ENCODE results near the gene GARIN5A.

Gene GARIN5A

DNA sequence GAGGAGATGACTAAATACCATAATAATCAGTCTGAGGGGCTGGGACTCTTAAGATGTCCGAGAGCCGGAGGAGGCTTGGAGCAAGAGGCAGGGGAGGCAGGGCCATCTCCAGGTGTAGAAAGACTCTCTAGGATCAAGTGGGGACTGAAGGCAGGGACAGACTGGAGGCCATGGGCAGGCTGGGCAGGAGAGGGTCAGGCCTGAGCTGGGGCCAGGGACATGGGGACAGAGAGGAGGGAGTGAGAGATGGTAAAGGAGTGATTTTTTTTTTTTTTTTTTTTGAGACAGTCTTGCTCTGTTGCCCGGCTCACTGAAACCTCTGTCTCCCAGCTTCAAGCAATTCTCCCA lies 32.2 kb upstream of the GARIN5A start:
- DNase-seq (ENCODE audit: low spot score), result no peak

DNA sequence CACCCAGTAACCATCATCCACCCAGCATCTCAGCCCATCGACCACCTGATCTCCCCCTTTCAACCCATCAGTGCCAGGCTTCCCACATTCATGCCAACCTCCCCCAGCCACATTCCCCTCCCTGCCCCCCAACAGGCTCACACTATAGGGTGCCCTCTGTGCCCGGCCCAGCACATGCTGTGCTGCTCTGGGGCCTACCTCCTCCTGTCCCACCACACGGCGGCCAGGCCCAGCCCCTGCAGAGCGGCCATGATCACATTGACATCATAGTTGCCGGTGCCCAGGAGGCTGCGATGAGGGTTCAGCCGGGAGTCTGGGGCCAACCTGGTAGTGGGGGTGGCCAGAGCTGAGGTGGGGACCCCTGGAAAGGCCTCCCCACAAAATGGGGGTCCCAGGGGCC lies 30.7 kb upstream of the GARIN5A start:
- no peak for DNase-seq (ENCODE audit: low spot score)

DNA sequence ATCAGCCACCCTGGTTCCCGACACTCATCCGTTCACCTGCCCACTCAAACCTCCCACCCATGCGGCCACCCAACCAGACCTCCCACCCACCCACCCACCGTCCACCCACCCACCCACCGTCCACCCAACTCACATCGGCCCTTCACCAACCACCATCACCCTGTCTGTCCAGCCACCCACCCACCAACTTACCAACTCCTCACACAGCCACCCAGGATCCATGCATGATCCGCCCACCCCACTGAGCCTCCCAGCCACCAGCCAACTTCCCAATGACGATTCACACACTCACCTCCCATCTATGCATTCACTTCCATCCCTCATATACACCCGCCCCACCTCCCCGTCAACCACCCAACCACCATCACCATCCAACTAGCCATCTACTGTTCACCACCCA lies 30.1 kb upstream of the GARIN5A start:
- no peak for DNase-seq (ENCODE audit: low spot score)

DNA sequence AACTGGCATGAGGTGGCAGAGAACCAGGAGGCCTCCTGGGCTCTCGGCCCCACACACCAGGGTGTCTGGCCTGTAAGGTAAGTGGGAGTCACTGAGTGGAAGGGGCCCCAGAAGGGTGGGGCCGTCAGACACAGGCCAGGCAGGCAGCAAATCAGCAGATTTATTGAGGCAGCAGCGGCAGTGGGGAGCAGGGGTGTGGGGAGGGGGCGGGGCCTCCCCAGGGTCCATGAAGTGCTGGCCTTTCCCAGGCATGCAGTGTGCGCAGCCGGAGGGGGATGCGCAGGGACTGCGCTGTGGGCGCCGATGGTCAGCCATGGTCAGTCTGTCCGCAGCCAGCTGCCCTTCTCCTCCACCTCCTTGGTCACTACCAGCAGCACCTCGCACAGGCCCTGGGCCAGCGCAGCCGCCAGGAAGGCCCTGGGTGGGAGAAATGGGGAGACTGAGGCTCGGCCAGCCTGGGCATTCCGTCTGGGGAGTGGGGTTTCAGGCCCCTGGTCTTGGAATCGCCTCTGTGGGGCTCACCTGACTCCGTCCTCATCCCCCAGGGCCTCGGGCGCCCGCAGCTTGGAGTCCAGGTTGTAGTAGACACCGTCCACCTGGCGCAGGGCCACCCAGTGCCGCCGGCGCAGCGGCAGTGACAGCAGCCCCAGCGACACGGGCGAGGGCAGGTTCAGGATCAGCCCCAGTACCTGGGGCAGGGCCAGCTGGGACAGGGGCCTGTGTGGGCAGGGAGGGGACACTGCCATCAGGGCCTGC lies 29.4 kb upstream of the GARIN5A start:
- DNase-seq (ENCODE audit: low spot score), result no peak

- no peak for DNase-seq (ENCODE audit: low spot score)
Observed at GRCh38 chr19:50501568-50502475, 25.2 kb upstream of the GARIN5A start.

- DNase-seq (ENCODE audit: low spot score), result no peak
Observed at GRCh38 chr19:50501186-50501567, 24.5 kb upstream of the GARIN5A start.

GRCh38 chr19:50500753-50501151 lies 24.1 kb upstream of the GARIN5A start:
- no peak for DNase-seq (ENCODE audit: low spot score)

DNA sequence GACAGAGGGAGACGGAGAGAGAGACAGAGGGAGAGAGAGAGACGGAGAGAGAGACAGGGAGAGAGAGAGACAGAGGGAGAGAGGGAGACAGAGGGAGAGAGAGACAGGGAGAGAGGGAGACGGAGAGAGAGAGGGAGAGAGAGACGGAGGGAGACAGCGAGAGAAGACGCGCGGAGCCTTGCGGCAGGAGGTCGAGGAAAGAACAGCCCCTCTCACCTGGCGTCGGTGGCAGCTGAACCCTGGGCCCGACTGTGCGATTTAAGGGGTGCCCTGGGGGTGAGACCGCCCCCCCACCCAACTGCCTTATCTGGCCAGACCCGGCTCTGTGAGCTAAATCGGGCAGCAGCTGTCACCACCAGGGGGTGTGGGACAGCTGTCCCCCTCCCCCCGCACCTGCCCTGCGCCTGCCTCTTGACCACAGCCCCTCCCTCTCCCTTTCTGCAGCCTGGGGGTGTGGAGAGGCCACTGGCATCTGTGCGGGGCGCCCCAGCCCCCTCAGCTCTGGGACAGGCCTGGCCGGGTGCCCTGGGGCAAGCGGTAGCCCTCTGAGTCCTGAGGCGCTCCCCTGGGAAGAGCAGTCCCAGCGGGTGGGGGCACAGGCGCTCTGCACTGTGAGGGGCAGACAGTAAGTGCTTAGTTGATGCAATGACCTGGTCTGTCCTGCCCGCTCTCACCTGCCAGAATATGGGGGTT lies 23.6 kb upstream of the GARIN5A start:
- peak; percentile 55 for DNase-seq (ENCODE audit: low spot score)

GRCh38 chr19:50498219-50499056 lies 21.8 kb upstream of the GARIN5A start:
- no peak for DNase-seq (ENCODE audit: low spot score)

DNA sequence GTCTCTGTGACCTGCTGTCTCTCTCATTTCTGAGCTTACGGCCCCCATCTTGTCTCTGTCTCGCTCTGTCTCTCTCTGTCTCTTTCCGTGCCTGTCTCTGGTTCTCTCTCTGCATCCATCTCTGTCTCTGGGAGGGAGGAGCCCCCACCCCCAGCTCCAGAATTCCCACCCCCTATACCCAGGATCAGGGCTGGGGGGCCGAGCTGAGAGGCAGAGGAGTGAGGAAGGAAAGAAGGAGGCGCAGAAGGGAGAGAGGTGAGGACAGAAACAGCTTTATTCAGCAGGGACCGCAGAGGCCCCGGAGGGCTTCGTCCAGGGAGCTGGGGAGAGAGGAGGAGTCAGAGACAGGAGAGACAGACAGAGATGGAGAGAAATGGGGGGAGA lies 20.4 kb upstream of the GARIN5A start:
- DNase-seq (ENCODE audit: low spot score), result no peak

- DNase-seq (ENCODE audit: low spot score), result peak; percentile 69
Observed at GRCh38 chr19:50496189-50497021, 19.8 kb upstream of the GARIN5A start.

DNA sequence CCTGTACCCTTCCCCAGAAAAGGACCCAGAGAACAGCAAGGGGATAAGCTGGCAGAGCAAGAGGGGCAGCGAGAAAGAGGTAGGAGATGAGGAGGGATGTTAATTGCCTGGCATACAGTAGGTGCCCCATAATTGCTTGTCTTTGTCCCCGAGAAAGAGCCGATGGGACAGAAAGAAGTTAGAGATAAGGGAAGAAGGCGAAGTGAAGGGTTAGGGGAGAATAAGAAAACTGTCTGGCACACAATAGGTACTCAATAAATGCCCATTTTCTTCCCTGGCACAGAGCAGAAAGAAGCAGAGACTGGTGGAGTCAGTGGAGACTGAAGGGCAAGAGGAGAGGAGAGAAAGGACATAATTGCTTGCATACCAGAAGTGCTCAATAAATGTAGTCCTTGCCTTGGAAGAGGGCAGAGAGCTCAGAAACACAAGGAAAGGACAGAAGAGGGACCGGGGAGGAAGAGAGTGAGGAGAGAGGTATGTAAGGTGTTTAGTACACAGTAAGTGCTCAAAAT lies 18.4 kb upstream of the GARIN5A start:
- no peak for DNase-seq (ENCODE audit: low spot score)

- DNase-seq (ENCODE audit: low spot score), result no peak
Observed at GRCh38 chr19:50494186-50495019, 17.8 kb upstream of the GARIN5A start.

DNA sequence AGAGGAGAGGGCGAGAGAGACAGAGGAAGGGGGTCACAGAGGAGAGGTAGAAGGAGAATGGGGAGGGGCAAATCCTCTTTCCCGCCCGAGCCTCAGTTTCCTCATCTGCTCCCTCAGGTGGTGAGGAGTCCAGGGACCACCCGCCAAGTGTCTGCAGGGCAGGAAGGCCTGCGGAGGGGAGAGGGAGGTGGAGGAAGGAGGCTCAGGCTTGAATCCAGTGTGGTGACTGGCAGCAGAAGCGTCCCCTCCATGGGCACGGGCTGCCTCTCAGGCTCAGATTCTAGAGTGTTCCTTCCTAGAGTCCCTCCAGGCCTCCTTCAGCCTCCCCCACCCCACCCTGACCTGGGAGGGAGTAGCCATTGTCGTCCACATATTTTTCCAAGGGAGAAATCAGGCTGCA lies 16.5 kb upstream of the GARIN5A start:
- no peak for DNase-seq (ENCODE audit: low spot score)

DNA sequence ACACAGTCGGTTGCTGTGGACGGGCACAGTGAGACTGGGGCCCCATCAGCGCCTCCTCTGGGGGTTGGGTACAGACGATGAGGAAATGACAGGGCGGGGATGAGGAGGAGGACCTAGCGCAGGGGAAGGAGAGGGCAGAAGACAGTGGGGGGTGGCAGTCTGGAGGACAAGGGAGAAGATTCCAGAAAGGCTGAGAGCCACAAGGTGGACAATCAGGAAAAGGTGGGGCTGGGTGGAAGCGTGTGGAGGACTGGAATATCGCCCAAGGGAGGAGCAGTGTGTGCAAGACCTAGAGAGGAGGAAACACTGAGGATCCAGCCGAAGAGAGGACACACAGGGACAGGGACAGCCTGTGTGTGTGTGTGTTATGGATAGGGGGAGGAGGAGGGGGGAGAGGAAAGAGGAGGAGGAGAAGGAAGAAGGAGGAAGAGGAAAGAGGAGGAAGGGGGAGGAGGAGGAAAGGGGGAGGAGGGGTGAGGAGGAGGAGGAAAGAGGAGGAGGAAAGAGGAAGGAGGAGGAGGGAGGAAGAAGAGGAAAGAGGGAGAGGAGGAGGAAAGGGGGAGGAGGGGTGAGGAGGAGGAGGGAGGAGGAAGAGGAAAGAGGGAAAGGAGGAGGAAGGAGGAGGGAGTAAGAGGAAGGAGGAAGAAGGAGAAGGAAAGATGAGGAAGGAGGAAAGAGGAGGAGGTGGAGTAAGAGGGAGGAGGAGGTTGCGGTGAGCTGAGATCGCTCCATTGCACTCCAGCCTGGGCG lies 15.8 kb upstream of the GARIN5A start:
- DNase-seq (ENCODE audit: low spot score), result no peak

DNA sequence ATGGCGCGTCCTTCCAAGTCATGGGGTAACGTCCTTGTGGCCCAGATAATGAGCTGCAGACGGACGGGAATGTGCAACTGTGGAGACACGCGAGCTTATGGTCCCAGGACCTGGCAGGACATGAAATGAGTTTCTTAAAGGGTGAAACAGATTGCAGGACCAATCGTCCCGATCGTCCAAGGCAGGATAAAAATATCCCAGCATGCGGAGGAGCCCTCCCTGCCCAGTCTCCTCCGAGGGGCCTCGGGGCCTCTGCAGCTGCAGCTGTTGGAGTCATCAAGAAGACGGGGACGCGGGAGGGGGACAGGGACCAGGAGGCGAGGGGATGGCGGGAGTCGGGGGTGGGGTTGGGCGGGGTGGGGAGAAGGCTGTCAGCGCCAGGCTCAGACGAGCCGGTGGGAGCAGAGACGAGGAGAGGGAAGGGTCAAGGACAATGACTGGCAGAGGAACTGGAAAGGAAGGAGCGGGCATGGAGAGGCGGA lies 14.4 kb upstream of the GARIN5A start:
- no peak for DNase-seq (ENCODE audit: low spot score)

DNA sequence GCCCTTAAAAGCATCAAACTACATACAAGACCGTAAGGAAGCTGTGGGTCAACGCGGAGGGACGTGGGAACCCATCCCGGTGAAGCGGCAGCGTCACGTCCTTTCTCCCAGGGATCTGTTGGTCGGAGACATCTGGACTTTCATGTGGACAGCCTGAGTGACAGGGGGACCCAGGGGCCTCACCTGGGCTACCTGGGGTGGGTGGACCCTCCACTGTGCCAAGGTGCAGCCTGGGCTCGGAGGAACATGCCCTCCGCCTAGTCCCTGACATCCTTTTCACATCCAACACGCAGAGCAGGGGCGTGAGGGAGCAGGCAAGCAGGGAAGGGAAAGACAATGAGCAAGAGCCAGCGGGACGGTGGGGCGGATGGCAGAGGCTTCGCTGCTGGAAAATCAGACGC lies 13.8 kb upstream of the GARIN5A start:
- no peak for DNase-seq (ENCODE audit: low spot score)

GRCh38 chr19:50489461-50490011 lies 12.9 kb upstream of the GARIN5A start:
- no peak for DNase-seq (ENCODE audit: low spot score)

All from iPS-NIHi11 (cell line).